GM23248 (cell line): ENCODE data around the gene IKZF3.

Source experiments
- EZH2 ChIP-seq: fragments of 200-600 bp; sonication (generic); IDR thresholded peaks from 2 replicates; pipeline ENCODE4 v1.6.1; 2018; ENCODE audit warnings: antibody characterized with exemption, mild to moderate bottlenecking; ENCODE audit not compliant: insufficient read depth, poor library complexity, severe bottlenecking
- EZH2phosphoT487 ChIP-seq: fragments of 200-600 bp; sonication (generic); IDR thresholded peaks from 2 replicates; pipeline ENCODE4 v1.6.1; 2018; ENCODE audit warnings: antibody characterized with exemption, moderate library complexity, mild to moderate bottlenecking, low read depth; ENCODE audit not compliant: insufficient read depth

GRCh38 chr17:39835038-39835786 is 28.9 kb downstream of the IKZF3 start:
- TF ChIP-seq EZH2 (no peak), EZH2phosphoT487 (no peak)
